ENCODE measurements around the gene FCN2.

Gene FCN2

DNA sequence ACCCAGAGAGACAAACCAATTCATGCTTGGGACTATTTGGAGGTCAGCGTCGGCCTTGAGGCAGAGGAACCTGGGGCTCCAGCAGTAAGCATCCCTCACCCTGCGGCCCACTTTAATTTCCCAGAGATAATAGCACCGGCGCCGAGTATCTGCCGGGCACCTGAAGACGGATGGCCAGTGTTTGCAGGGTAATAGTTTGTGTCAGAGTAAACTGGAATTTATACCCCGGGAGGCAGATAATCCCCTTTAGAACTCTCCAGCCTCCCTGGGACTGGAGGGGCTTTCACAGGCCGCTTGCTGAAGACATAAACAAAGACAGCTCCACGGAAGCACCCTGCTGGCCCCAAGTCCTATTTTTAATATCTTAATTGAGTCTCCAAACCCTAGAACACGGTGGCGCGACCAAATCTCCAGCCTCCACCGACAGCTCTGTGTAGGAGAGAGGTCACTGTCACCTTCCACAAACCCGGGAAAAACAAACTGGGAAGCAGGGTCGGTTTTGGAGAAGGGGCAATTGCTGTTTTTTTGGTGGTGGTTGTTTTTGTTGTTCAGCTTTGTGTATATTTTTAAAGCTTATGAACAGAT is 54.5 kb downstream of the FCN2 start:
- no peak for DNase-seq

DNA sequence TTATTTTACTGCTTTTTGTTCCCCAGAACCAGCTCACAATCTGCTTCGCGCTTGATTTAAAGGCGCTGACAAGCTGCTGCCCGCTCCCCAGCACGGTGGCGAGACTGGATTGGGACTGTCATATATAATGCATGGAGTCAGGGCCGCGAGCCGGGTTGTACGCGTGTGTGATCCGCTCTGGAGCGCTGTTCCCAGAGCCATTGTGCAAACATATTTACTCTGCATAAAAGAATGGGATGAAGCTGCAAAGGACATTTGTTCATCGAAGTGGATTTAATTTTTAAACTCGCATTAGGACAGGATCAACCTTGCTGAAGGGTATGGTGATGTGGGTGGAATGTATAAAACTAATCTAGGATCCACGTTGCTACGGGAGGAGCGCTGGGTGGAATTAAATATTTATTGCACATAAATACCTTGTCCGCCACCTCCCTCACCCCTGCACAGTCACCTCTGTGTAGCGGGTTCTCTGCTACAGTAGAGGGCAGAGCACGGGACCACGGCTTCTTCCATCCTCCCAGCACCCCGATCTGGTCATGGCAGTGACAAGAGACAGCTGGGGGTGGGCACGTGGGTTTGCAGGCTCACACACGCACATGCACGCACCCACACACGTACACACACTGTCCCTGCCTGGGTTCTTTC is 55.2 kb downstream of the FCN2 start:
- no peak for DNase-seq

DNA sequence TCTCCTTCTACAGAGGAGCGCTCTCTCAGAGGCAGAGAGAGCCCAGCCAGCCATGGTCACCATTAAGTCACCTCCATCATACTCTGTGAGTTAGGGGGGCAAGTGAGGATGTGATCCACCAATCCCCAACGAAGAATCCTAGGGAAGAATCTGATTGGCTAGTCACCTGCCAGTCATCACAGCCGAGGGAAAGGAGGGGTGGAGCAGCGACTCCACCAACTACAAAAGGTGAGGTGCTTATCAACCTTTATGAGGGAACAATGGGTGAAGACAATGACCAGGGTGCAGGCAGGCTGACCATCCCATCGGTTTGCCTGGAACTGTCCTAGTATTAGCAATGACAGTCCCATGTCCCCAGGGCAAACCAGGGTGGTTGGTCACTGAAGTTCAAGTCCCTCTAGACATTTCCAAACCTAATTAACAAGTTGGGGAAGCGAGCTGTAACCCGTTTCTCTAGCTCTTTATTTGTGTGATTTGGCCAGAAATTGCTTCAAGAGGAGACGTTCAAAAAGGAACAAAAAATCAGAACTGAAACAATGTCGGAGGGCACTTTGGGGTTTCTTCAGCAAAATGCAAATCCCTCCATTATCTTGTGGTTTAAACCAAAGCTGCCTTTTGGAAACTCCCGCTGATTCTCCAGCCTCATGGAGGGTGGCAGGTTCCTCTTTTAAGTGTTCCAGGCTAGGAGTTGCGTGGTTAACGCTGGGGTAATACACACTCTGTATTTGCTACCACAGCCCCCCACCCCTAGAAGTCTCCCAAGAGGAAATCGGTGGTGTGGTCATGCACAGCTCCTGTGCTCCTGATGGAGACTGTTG is 55.9 kb downstream of the FCN2 start:
- DNase-seq, result no peak
